ENCODE results near the gene RASGRP3.
"Not testable (repeated sequence)": the region's sequence is repeated elsewhere in the genome, so short reads cannot be mapped to it uniquely, and the experiment has no call there.

RASGRP3 gene

DNA sequence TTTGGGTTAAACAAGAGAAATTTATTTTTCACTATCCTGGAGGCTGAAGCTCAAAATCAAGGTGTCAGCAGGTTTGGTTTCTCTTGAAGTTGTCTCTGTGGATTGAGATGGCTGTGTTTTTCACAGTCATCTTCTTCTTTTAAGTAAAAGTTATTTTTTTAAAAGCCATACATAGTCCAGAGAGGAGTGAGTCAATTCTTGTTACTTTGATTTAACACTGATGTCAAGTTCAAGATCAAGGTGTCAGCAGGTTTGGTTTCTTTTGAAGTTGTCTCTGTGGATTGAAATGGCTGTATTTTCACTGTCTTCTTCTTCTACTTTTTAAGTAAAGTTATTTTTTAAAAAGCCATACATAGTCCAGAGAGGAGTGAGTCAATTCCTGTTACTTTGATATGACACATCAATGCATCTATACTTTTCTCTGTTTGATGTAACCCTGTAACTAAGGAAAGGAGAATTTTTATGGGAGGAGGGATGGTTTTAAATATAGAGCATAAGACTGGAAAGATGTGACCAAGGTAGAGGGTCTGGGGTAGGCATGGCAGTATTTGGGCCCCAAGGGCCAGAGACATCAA is 22.5 kb upstream of the RASGRP3 start:
- no peak overlapping the region for H3K4me3 ChIP-seq (ENCODE audit: low read depth, low read length)
- TF ChIP-seq, protein P1, sequence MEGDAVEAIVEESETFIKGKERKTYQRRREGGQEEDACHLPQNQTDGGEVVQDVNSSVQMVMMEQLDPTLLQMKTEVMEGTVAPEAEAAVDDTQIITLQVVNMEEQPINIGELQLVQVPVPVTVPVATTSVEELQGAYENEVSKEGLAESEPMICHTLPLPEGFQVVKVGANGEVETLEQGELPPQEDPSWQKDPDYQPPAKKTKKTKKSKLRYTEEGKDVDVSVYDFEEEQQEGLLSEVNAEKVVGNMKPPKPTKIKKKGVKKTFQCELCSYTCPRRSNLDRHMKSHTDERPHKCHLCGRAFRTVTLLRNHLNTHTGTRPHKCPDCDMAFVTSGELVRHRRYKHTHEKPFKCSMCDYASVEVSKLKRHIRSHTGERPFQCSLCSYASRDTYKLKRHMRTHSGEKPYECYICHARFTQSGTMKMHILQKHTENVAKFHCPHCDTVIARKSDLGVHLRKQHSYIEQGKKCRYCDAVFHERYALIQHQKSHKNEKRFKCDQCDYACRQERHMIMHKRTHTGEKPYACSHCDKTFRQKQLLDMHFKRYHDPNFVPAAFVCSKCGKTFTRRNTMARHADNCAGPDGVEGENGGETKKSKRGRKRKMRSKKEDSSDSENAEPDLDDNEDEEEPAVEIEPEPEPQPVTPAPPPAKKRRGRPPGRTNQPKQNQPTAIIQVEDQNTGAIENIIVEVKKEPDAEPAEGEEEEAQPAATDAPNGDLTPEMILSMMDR (IDR thresholded peaks at IDR 0.05; ENCODE audit: insufficient read depth, low read depth, low read length, missing control alignments), result no peak
- no peak for DNase-seq (ENCODE audit: low read depth)

DNA sequence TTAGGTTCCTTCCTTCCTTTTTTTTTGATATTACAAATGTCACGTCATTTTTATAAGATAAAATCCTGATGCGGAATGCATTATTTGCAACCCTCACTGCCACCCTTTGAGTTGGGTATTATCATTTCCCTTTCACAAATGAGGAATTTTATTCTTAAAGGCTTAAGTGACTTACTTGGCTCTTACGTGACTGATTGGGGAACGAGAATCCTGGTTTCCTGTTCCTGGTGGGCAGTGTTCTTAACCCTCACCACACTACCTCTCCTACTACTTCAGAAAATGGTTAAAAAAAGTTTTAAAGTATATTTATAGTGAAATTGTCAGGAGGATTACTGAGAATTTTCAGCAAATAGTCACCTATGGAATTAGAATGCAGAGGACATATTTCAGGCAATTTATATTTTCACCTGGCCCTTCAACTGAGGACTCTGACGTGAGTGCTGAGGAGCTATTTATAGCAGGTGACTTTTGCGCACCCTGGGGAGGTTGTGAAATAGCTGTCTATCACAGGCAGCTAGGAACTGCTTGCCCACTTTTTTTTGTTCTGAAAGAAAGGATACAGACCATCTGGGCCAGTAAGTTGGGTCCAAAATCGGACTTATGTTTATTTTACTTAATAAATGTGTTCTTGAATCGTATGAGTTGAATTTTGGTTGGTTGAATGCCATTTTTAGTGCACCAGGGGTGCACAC is 18.7 kb upstream of the RASGRP3 start:
- TF ChIP-seq, protein P1 (IDR thresholded peaks at IDR 0.05; ENCODE audit: insufficient read depth, low read depth, low read length, missing control alignments), result no peak
- H3K4me3 ChIP-seq (ENCODE audit: low read depth, low read length), result no peak overlapping the region
- DNase-seq (ENCODE audit: low read depth), result no peak

DNA sequence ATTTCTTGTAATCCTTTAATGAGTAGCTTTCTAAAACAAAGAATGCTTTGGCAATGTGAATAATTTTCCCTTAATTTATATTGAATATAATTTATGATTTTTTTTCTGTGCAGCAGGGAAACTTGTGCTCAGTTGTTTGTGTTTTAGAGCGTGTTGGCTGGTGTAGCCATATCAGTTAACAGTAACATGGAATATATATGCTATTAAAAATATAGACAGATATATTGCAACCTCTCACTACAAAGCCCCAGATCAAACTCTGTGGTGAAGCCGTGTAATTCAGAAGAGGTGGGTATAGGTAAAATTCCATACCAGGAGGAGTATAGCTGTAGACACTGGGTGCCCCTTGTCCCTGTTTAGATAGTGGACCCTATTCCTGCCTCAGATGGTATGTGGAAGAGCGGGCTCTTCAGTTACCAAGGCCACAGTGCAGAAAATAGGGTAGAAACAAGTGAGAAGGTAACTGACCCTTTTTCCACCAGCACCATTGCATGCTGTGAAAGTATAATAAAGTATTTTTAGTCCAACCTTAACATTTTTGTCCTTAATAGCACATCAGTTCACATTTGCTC is 18.1 kb upstream of the RASGRP3 start:
- TF ChIP-seq, protein P1 (IDR thresholded peaks at IDR 0.05; ENCODE audit: insufficient read depth, low read depth, low read length, missing control alignments), result no peak
- H3K4me3 ChIP-seq (ENCODE audit: low read depth, low read length), result no peak overlapping the region
- DNase-seq (ENCODE audit: low read depth), result no peak

DNA sequence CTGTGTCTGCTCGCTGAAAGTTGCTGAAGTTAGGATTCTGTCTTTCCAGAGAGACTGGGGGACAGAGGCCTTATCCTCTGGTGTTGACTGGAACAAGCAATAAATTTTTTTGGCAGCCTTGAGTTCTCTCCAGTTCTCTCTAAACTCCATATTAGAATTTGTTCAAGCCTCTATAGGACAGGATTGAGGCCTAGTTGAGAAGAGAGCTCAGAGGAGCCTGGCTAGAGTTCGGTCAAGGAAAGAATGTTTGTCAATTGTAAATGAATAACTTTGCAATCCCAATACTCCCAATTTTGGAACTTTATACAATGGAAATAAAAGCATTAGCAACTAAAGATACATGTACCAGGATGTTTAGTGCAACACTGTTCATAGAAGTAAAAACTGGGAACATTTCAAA is 16.7 kb upstream of the RASGRP3 start:
- H3K4me3 ChIP-seq (ENCODE audit: low read depth, low read length), result no peak overlapping the region
- no peak for DNase-seq (ENCODE audit: low read depth)
- TF ChIP-seq, protein P1 (IDR thresholded peaks at IDR 0.05; ENCODE audit: insufficient read depth, low read depth, low read length, missing control alignments), result no peak

DNA sequence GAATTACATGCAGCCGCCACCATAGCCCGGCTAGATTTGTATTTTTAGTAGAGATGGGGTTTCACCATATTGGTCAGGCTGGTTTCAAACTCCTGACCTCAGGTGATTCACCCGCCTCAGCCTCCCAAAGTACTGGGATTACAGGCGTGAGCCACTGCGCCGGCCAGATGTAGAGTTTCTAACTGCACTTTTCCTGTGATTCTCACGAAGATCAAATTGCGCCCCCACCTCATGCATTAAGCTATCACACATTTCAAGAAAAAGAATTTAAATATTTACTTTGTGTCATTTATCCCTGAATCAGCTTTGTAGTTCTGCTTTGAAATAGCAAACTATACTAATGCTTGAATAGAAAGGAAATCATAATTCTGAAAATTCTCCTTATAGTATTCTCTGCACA is 13.9 kb upstream of the RASGRP3 start:
- not testable (repeated sequence) for DNase-seq (ENCODE audit: low read depth); H3K4me3 ChIP-seq (ENCODE audit: low read depth, low read length)

DNA sequence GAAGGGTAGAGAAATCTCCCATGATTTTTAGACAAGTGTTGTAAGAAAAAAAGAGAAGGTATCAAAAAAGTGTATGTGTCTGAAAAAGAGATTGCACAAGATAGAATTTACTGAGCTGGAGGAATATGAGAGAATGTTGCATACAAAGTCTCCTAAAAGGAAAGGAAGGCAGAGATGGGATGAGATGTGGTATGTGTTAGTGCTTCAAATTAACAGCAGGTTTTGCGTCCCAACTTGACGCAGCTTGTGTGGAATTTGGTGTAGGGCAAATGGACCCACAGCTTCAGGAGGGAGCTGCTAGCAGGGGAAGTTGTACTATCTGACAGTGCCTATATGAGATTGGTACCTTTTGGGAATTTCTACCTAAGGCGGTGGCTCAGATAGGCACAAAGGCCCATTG is 9.0 kb upstream of the RASGRP3 start:
- no peak for DNase-seq (ENCODE audit: low read depth)
- H3K4me3 ChIP-seq (ENCODE audit: low read depth, low read length), result no peak overlapping the region
- TF ChIP-seq, protein P1 (IDR thresholded peaks at IDR 0.05; ENCODE audit: insufficient read depth, low read depth, low read length, missing control alignments), result no peak

DNA sequence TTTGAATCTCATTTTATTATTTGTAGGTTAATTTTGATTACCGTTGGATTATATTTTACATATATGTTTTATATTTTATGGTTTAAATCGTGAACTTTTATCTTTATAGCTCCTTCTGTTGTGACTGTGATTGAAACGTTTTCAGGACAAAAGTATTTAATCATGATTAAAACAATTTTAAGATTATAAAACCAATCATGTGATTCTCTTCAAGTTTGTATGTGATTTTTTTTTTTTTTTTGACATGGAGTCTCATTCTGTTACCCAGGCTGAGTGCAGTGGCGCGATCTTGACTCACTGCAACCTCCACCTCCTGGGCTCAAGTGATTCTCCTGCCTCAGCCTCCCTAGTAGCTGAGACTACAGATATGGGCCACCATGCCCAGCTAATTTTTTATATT is 7.2 kb upstream of the RASGRP3 start:
- TF ChIP-seq, protein P1 (IDR thresholded peaks at IDR 0.05; ENCODE audit: insufficient read depth, low read depth, low read length, missing control alignments), result no peak
- DNase-seq (ENCODE audit: low read depth), result no peak

More for the DNA sequence above, 7.2 kb upstream of the RASGRP3 start:
- no peak overlapping the region for H3K4me3 ChIP-seq (ENCODE audit: low read depth, low read length)

All from GM12865 (cell line).